Ishikawa (cell line): Measurements from ENCODE around the gene LHPP.

Experiments
- CEBPB ChIP-seq: IDR thresholded peaks from 2 replicates; pipeline ENCODE4 v1.6.1; 2012
- CREB1 ChIP-seq: IDR thresholded peaks from 2 replicates; pipeline ENCODE4 v1.6.1; 2012; ENCODE audit warnings: low read depth
- EGR1 ChIP-seq: IDR thresholded peaks from 2 replicates; pipeline ENCODE4 v1.6.1; 2012
- FOXM1 ChIP-seq: IDR thresholded peaks from 2 replicates; pipeline ENCODE4 v1.6.1; 2012; ENCODE audit warnings: low read depth, borderline replicate concordance
- RAD21 ChIP-seq: IDR thresholded peaks from 2 replicates; pipeline ENCODE4 v1.6.1; 2012; ENCODE audit warnings: low read depth
- TAF1 ChIP-seq: IDR thresholded peaks from 2 replicates; pipeline ENCODE4 v1.6.1; 2012; ENCODE audit warnings: low read depth, mild to moderate bottlenecking
- TF ChIP-seq, protein P1 (sequence below): IDR thresholded peaks from 2 replicates; pipeline ENCODE4 v1.6.1; 2012; ENCODE audit warnings: low read depth, mild to moderate bottlenecking
- TF ChIP-seq, protein P2 (sequence below): IDR thresholded peaks from 2 replicates; pipeline ENCODE4 v1.6.1; 2012

DNA sequence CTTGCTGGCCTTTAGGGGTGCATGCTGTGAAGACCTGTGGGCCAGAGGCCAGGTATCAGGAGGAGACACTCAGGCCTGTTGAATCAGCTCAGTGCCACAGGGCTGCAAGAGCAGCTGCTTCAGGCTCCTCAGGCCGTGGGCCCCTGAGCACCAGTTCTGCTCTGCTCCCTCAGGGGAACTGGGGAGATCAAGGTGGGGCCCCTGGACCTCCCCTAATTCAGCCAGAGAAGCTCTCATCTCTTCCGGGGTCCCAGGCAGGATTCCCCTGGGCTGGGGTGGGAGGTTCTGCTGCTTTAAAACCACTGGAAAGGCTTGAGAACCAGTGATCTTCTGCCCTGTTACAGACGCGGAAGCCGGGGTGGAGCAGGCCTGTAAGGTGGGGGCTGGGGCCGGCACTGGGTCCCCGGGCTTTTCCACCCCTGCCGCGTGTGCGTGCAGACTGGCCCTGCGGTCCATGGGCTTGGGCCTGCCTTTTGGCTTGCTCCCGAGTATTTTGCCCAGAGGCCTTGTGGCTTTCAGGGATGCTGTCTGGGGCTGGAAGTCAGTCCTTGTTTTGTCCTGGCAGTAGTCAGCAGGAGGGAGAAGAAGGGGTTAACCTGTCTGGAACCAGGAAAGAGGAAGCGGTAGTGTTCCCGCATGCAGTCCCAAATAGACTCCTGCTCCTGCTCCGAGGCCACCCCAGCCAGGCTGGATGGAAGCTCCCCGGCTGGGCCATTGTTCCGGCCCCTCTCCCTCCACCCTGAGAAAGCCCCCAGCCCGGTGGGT lies 74.3 kb downstream of the LHPP start:
- TF ChIP-seq RAD21: no peak
- no peak for TF ChIP-seq CREB1
- TF ChIP-seq FOXM1: no peak
- TF ChIP-seq EGR1: no peak
- no peak for TF ChIP-seq TAF1
- TF ChIP-seq, protein P1, sequence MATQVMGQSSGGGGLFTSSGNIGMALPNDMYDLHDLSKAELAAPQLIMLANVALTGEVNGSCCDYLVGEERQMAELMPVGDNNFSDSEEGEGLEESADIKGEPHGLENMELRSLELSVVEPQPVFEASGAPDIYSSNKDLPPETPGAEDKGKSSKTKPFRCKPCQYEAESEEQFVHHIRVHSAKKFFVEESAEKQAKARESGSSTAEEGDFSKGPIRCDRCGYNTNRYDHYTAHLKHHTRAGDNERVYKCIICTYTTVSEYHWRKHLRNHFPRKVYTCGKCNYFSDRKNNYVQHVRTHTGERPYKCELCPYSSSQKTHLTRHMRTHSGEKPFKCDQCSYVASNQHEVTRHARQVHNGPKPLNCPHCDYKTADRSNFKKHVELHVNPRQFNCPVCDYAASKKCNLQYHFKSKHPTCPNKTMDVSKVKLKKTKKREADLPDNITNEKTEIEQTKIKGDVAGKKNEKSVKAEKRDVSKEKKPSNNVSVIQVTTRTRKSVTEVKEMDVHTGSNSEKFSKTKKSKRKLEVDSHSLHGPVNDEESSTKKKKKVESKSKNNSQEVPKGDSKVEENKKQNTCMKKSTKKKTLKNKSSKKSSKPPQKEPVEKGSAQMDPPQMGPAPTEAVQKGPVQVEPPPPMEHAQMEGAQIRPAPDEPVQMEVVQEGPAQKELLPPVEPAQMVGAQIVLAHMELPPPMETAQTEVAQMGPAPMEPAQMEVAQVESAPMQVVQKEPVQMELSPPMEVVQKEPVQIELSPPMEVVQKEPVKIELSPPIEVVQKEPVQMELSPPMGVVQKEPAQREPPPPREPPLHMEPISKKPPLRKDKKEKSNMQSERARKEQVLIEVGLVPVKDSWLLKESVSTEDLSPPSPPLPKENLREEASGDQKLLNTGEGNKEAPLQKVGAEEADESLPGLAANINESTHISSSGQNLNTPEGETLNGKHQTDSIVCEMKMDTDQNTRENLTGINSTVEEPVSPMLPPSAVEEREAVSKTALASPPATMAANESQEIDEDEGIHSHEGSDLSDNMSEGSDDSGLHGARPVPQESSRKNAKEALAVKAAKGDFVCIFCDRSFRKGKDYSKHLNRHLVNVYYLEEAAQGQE: no peak
- TF ChIP-seq, protein P2, sequence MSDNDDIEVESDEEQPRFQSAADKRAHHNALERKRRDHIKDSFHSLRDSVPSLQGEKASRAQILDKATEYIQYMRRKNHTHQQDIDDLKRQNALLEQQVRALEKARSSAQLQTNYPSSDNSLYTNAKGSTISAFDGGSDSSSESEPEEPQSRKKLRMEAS: no peak
- no peak for TF ChIP-seq CEBPB
